OCI-LY7 (cell line): Measurements from ENCODE around the gene SUDS3.

Experiments used
- CTCF ChIP-seq: fragments of 200-600 bp; sonication (generic); conservative IDR thresholded peaks from 2 replicates; pipeline ENCODE4 v1.5.1; 2014; ENCODE audit warnings: mild to moderate bottlenecking, antibody characterized with exemption, low read length, moderate library complexity, mixed read lengths
- EZH2phosphoT487 ChIP-seq: fragments of 200-600 bp; sonication (generic); IDR thresholded peaks from 2 replicates; pipeline ENCODE4 v1.6.1; 2018; ENCODE audit warnings: low read depth, borderline replicate concordance, mild to moderate bottlenecking, mixed run types, antibody characterized with exemption, low read length, moderate library complexity, mixed read lengths

- TF ChIP-seq CTCF (no peak), EZH2phosphoT487 (no peak)
Observed at GRCh38 chr12:118334241-118334640, 42.1 kb upstream of the SUDS3 start.
